Endothelial cell of umbilical vein (primary cell): ENCODE results near the gene HABP2. TPM values are rescaled to one million over a fixed set of nuclear protein-coding genes. Genes with fewer than 3 reads are reported as not detected.

Experiments used
- BruUV-seq: library from RNA; stranded (reverse); fragments of 400-500 nt; replicated peaks from 2 replicates; lab custom pipeline; 2021; lab: Mats Ljungman, UMichigan
- CTCF ChIA-PET: fragments of 300-600, 350-600 bp; sonication (Branson Sonifier 250); formaldehyde crosslinking; loops from one replicate; lab custom pipeline; 2021; ENCODE audit warnings: antibody characterized with exemption, inconsistent platforms; lab: Charles Lee
- POLR2A ChIA-PET: fragments of 300-600, 350-600 bp; sonication (Branson Sonifier 250); formaldehyde crosslinking; loops from one replicate; lab custom pipeline; 2021; ENCODE audit warnings: antibody characterized with exemption, inconsistent platforms; lab: Charles Lee
- DNase-seq: peaks from one replicate; pipeline ENCODE4 v3.0.0-alpha.2; 2011; ENCODE audit warnings: low read depth, low spot score
- FAIRE-seq: peaks from 2 replicates; lab custom pipeline; 2011; peaks lifted over from hg19 to GRCh38; lab: Jason Lieb, UNC
- H2AFZ ChIP-seq: 2 replicates; pipeline ENCODE4 v1.6.0; 2012; ENCODE audit warnings: low read depth, low read length, control low read depth, inconsistent platforms
- H3K27ac ChIP-seq: 2 replicates; pipeline ENCODE4 v1.5.1; 2011; ENCODE audit warnings: low read depth, mild to moderate bottlenecking, control low read depth, low read length, moderate library complexity; ENCODE audit not compliant: insufficient read depth
- H3K27me3 ChIP-seq, 2 experiments: 2 replicates each; pipeline versions ENCODE4 v1.6.0 to v1.6.1; 2011; ENCODE audit warnings: low read length in 2 of 2, mixed read lengths in 1 of 2; ENCODE audit not compliant: control insufficient read depth in 2 of 2, insufficient read depth in 2 of 2
- H3K36me3 ChIP-seq, 2 experiments: 2 replicates in 1 of 2; 3 replicates in 1 of 2; pipeline ENCODE4 v1.5.1; 2011; ENCODE audit warnings: low read length in 2 of 2, mild to moderate bottlenecking in 1 of 2, moderate library complexity in 1 of 2; ENCODE audit not compliant: control insufficient read depth in 2 of 2, insufficient read depth in 2 of 2; ENCODE audit errors: extremely low read depth in 1 of 2
- H3K4me1 ChIP-seq: 3 replicates; pipeline ENCODE4 v1.5.1; 2011; ENCODE audit warnings: mild to moderate bottlenecking, low read length; ENCODE audit not compliant: control insufficient read depth, insufficient read depth; ENCODE audit errors: extremely low read depth
- H3K4me2 ChIP-seq: 2 replicates; pipeline ENCODE4 v1.6.1; 2011; ENCODE audit warnings: low read length, control low read depth, mixed read lengths; ENCODE audit not compliant: insufficient read depth
- H3K4me3 ChIP-seq, 3 experiments: fragments of 200-600 bp in 1 of 3; sonication (generic), shearing (Covaris generic) in 1 of 3; replicated peaks in 1 of 3; 2 replicates each; pipeline ENCODE4 v1.5.1; 2011 to 2016; ENCODE audit warnings: control low read depth in 3 of 3, low read length in 3 of 3, mild to moderate bottlenecking in 2 of 3, inconsistent platforms in 1 of 3, low read depth in 1 of 3, moderate library complexity in 1 of 3; ENCODE audit not compliant: insufficient read depth in 1 of 3
- H3K79me2 ChIP-seq: 2 replicates; pipeline ENCODE4 v1.6.0; 2012; ENCODE audit warnings: low read length, inconsistent platforms; ENCODE audit not compliant: control insufficient read depth, insufficient read depth
- H3K9ac ChIP-seq: replicated peaks from 2 replicates; pipeline ENCODE3; 2011; ENCODE audit warnings: low read length, control low read depth; ENCODE audit not compliant: insufficient read depth; ENCODE audit errors: extremely low read depth
- H3K9me1 ChIP-seq: replicated peaks from 3 replicates; pipeline ENCODE4 v1.6.0; 2011; ENCODE audit warnings: mild to moderate bottlenecking, low read length; ENCODE audit not compliant: control insufficient read depth, insufficient read depth; ENCODE audit errors: extremely low read depth
- H3K9me3 ChIP-seq: replicated peaks from 2 replicates; pipeline ENCODE4 v1.5.1; 2012; ENCODE audit warnings: low read length, inconsistent platforms; ENCODE audit not compliant: control insufficient read depth, insufficient read depth
- H4K20me1 ChIP-seq: replicated peaks from 2 replicates; pipeline ENCODE3; 2011; ENCODE audit warnings: mild to moderate bottlenecking, low read length; ENCODE audit not compliant: control insufficient read depth, insufficient read depth; ENCODE audit errors: extremely low read depth
- EZH2 ChIP-seq: IDR thresholded peaks from 2 replicates; pipeline ENCODE4 v1.6.1; 2012; ENCODE audit warnings: borderline replicate concordance, low read depth, mild to moderate bottlenecking, moderate library complexity, low read length, inconsistent platforms; ENCODE audit not compliant: severe bottlenecking
- FOS ChIP-seq: IDR thresholded peaks from 2 replicates; pipeline ENCODE4 v1.6.1; 2011; ENCODE audit warnings: mild to moderate bottlenecking, low read length, moderate library complexity, borderline replicate concordance; ENCODE audit not compliant: insufficient read depth
- GATA2 ChIP-seq: IDR thresholded peaks from 2 replicates; pipeline ENCODE4 v1.7.0; 2011; ENCODE audit warnings: low read depth, mild to moderate bottlenecking, moderate library complexity, mixed read lengths, low read length; ENCODE audit not compliant: insufficient read length, insufficient read depth
- JUN ChIP-seq: IDR thresholded peaks from 2 replicates; pipeline ENCODE4 v1.6.1; 2011; ENCODE audit warnings: borderline replicate concordance, low read depth; ENCODE audit not compliant: insufficient read length, insufficient read depth
- MYC ChIP-seq: IDR thresholded peaks from one replicate; pipeline ENCODE4 v1.6.1; 2011; ENCODE audit warnings: mild to moderate bottlenecking, low read depth, low read length
- POLR2A ChIP-seq: IDR thresholded peaks from 2 replicates; pipeline ENCODE4 v1.6.1; 2012; ENCODE audit warnings: low read depth, mild to moderate bottlenecking, control low read depth, low read length
- POLR2AphosphoS5 ChIP-seq: IDR thresholded peaks from 2 replicates; pipeline ENCODE4 v1.6.1; 2012; ENCODE audit warnings: low read depth, mild to moderate bottlenecking, control low read depth, low read length, moderate library complexity; ENCODE audit not compliant: insufficient read depth
- dilution Hi-C: fragments of 300-500 bp; cut with MboI; formaldehyde crosslinking; loops from one replicate; pipeline ENCODE4 v1.15.0; 2019; ENCODE audit warnings: low sequenced_read_pairs; ENCODE audit not compliant: extremely low pct_ligation_motif_present
- intact Hi-C: fragments of 100-400 bp; cut with micrococcal nuclease; formaldehyde crosslinking; loops from one replicate; pipeline ENCODE4 v1.10.0; 2022
- polyA plus RNA-seq, 4 experiments: library from polyadenylated mRNA; depleted of rRNA in 3 of 4; stranded (reverse) in 3 of 4; unstranded in 1 of 4; fragments of >200 nt; gene quantifications; 2 replicates each; pipeline versions ENCODE4 v1.2.1 to v1.2.3, GENCODE V29; 2011 to 2012; ENCODE audit warnings: missing spikeins in 1 of 4
- total RNA-seq: library from RNA; stranded (reverse); gene quantifications from 2 replicates; pipeline ENCODE4 v1.2.3, GENCODE V29; 2021
- TF ChIP-seq, protein P1 (sequence below), 2 donors: IDR thresholded peaks; 1 replicate in 1 of 2; 2 replicates in 1 of 2; pipeline ENCODE4 v1.5.1; 2011; ENCODE audit warnings: low read length in 2 of 2, mild to moderate bottlenecking in 2 of 2, moderate library complexity in 2 of 2, control low read depth in 1 of 2, inconsistent platforms in 1 of 2, low read depth in 1 of 2; ENCODE audit not compliant: insufficient read depth in 1 of 2; ENCODE audit errors: extremely low read depth in 1 of 2
- TF ChIP-seq, protein P2 (sequence below): IDR thresholded peaks from 2 replicates; pipeline ENCODE4 v1.6.1; 2011; ENCODE audit not compliant: insufficient read depth, insufficient read length

Gene HABP2
- total and polyA plus RNA-seq, 2 donors (not counting 3 experiments of a cell fraction or from before 2014, with no cell fraction given) = 0.04 TPM; not detected in 1

DNA sequence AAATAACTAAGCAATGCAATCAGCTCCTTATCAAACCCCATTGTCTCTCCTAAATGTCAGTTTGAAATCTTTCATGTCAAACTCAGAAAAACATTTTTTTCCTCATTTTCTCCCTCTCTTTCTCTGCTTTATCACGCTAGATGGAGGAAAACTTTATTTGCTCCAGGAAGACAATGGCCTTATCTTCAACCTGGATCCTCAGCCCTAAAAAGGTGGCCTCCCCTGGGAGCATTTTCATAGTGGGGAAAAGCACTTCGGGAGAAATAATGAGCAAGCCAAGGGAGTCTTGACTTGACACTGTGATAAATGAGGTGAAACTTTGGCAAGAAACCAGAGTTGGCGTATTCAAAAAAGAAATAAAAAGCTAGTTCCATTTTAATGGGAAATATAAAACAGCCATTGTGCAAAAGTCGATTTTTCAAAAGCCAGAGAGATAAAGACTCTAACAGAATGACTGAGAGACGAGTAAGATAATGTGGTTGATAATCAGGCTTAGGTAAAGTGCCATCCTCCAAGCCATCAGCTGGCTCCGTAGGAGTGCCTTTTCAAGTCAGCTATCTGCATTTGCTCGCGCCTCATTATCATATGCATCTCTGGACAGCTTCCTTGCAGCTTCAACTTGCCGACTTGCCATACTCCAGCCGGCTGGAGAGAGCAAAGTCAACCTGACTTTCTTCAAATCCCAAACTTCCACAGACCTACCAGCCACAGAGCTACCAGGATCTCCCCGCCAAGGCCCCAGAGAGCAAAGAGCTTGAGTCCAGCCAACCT lies 19.9 kb downstream of the HABP2 start:
- Histone ChIP-seq H3K4me1 (no peaks in the 10 kb centered on the region), H3K27ac (no peak overlapping the region), H3K79me2 (no peaks in the 10 kb centered on the region), H3K36me3 (no peaks in the 10 kb centered on the region), H4K20me1 (no peaks in the 10 kb centered on the region), H3K9me1 (no peaks in the 10 kb centered on the region), H3K9ac (no peak overlapping the region), H3K4me2 (no peak overlapping the region), H3K4me3 (no peak overlapping the region), H2AFZ (no peak overlapping the region), H3K27me3 (peaks cover 0 to 2% of the 10 kb centered on the region in 2 experiments), H3K9me3 (no peaks in the 10 kb centered on the region)
- POLR2A ChIA-PET = no interaction called here
- no peak for FAIRE-seq
- TF ChIP-seq, protein P1, sequence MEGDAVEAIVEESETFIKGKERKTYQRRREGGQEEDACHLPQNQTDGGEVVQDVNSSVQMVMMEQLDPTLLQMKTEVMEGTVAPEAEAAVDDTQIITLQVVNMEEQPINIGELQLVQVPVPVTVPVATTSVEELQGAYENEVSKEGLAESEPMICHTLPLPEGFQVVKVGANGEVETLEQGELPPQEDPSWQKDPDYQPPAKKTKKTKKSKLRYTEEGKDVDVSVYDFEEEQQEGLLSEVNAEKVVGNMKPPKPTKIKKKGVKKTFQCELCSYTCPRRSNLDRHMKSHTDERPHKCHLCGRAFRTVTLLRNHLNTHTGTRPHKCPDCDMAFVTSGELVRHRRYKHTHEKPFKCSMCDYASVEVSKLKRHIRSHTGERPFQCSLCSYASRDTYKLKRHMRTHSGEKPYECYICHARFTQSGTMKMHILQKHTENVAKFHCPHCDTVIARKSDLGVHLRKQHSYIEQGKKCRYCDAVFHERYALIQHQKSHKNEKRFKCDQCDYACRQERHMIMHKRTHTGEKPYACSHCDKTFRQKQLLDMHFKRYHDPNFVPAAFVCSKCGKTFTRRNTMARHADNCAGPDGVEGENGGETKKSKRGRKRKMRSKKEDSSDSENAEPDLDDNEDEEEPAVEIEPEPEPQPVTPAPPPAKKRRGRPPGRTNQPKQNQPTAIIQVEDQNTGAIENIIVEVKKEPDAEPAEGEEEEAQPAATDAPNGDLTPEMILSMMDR (IDR thresholded peaks at IDR 0.05; ENCODE audit: extremely low read depth in 1 of 2, insufficient read depth in 1 of 2, low read depth in 1 of 2, low read length in 2 of 2) = no peak
- TF ChIP-seq POLR2AphosphoS5 = no peak
- no peak for TF ChIP-seq GATA2
- TF ChIP-seq POLR2A = no peak
- TF ChIP-seq, protein P2, sequence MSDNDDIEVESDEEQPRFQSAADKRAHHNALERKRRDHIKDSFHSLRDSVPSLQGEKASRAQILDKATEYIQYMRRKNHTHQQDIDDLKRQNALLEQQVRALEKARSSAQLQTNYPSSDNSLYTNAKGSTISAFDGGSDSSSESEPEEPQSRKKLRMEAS = no peak
- TF ChIP-seq JUN = no peak
- TF ChIP-seq EZH2 = no peak
- TF ChIP-seq FOS = no peak
- no peak for TF ChIP-seq MYC
- intact Hi-C loops (no loop called here), dilution Hi-C loops (no loop called here)
- no TSS peak for BruUV-seq
- CTCF ChIA-PET = interaction anchor here (1.1 to 1.2 kb wide), 2 partner anchors 9 to 11 kb away, joined by 3 read pairs; no protein-coding TSS in a partner anchor
- DNase-seq = no peak
